BE2C (cell line): ENCODE measurements around the gene PSMD11.

ENCODE experiments used
- DNase-seq: peaks from one replicate; pipeline ENCODE4 v3.0.0-alpha.2; 2020
- H3K27me3 ChIP-seq: fragments of 250-450 bp; sonication (Bioruptor Pico); 2 replicates; pipeline ENCODE4 v1.5.1; 2020; ENCODE audit warnings: mild to moderate bottlenecking
- H3K36me3 ChIP-seq: fragments of 250-450 bp; sonication (Bioruptor Pico); 2 replicates; pipeline ENCODE4 v1.5.1; 2020; ENCODE audit warnings: mild to moderate bottlenecking
- H3K4me1 ChIP-seq: fragments of 250-450 bp; sonication (Bioruptor Pico); 2 replicates; pipeline ENCODE4 v1.5.1; 2020
- H3K4me3 ChIP-seq: 2 replicates; pipeline ENCODE4 v1.5.1; 2011; ENCODE audit warnings: low read depth, low read length
- H3K9me3 ChIP-seq: fragments of 250-450 bp; sonication (Bioruptor Pico); 2 replicates; pipeline ENCODE4 v1.5.1; 2020
- CTCF ChIP-seq: IDR thresholded peaks from 2 replicates; pipeline ENCODE4 v1.5.1; 2012; ENCODE audit warnings: mild to moderate bottlenecking, low read depth, low read length

The PSMD11 gene

GRCh38 chr17:32508926-32509325, 64.6 kb downstream of the PSMD11 start:
- no peak for TF ChIP-seq CTCF
- H3K9me3 ChIP-seq = no peaks in the 10 kb centered on the region
- no peaks in the 10 kb centered on the region for H3K4me1 ChIP-seq
- DNase-seq = no peak
- no peaks in the 10 kb centered on the region for H3K36me3 ChIP-seq
- no peaks in the 10 kb centered on the region for H3K27me3 ChIP-seq
- H3K4me3 ChIP-seq = no peak overlapping the region

- Histone ChIP-seq H3K9me3 (no peaks in the 10 kb centered on the region), H3K4me3 (no peak overlapping the region), H3K4me1 (no peaks in the 10 kb centered on the region), H3K36me3 (no peaks in the 10 kb centered on the region), H3K27me3 (no peaks in the 10 kb centered on the region)
- no peak for DNase-seq
- TF ChIP-seq CTCF = no peak
Observed at GRCh38 chr17:32510466-32510865, 66.2 kb downstream of the PSMD11 start.

GRCh38 chr17:32512328-32512727, 68.0 kb downstream of the PSMD11 start:
- no peaks in the 10 kb centered on the region for H3K4me1 ChIP-seq
- no peaks in the 10 kb centered on the region for H3K9me3 ChIP-seq
- TF ChIP-seq CTCF = no peak
- no peaks in the 10 kb centered on the region for H3K36me3 ChIP-seq
- DNase-seq = no peak
- no peaks in the 10 kb centered on the region for H3K27me3 ChIP-seq
- H3K4me3 ChIP-seq = no peak overlapping the region

GRCh38 chr17:32513579-32513978, 69.3 kb downstream of the PSMD11 start:
- no peak for TF ChIP-seq CTCF
- no peaks in the 10 kb centered on the region for H3K4me1 ChIP-seq
- DNase-seq = no peak
- H3K36me3 ChIP-seq = no peaks in the 10 kb centered on the region
- no peaks in the 10 kb centered on the region for H3K27me3 ChIP-seq
- H3K9me3 ChIP-seq = no peaks in the 10 kb centered on the region
- H3K4me3 ChIP-seq = no peak overlapping the region

GRCh38 chr17:32514606-32515005, 70.3 kb downstream of the PSMD11 start:
- no peaks in the 10 kb centered on the region for H3K27me3 ChIP-seq
- no peak for DNase-seq
- H3K4me1 ChIP-seq = no peaks in the 10 kb centered on the region
- no peaks in the 10 kb centered on the region for H3K36me3 ChIP-seq
- H3K9me3 ChIP-seq = no peaks in the 10 kb centered on the region
- no peak overlapping the region for H3K4me3 ChIP-seq
- no peak for TF ChIP-seq CTCF

- Histone ChIP-seq H3K36me3 (no peaks in the 10 kb centered on the region), H3K9me3 (no peaks in the 10 kb centered on the region), H3K27me3 (no peaks in the 10 kb centered on the region), H3K4me1 (no peaks in the 10 kb centered on the region), H3K4me3 (no peak overlapping the region)
- TF ChIP-seq CTCF = no peak
- no peak for DNase-seq
Observed at GRCh38 chr17:32515677-32516383, 71.5 kb downstream of the PSMD11 start.
